Hepatocyte (in vitro differentiated cells): ENCODE results near the gene DYDC1.

ENCODE experiments used
- CTCF ChIP-seq: fragments of 200-600 bp; sonication (generic); IDR thresholded peaks from 2 replicates; pipeline ENCODE4 v1.5.1; 2016; ENCODE audit warnings: antibody characterized with exemption, mild to moderate bottlenecking; ENCODE audit not compliant: poor library complexity
- EZH2phosphoT487 ChIP-seq: fragments of 200-600 bp; sonication (generic); IDR thresholded peaks from one replicate; pipeline ENCODE4 v1.6.1; 2018; ENCODE audit warnings: antibody characterized with exemption, mild to moderate bottlenecking, low read depth, moderate library complexity; ENCODE audit not compliant: unreplicated experiment, severe bottlenecking

- no peak for TF ChIP-seq CTCF
- no peak for TF ChIP-seq EZH2phosphoT487
Measured at GRCh38 chr10:80324891-80325364, 31.6 kb downstream of the DYDC1 start.
